T-helper 1 cell treated with Interleukin-12 subunit alpha and Interleukin-12 subunit beta and Interleukin-4 antibody, amounts not matched to agents 30 ng/mL and 1 ng/mL, for 36 hours (primary cell): ENCODE results near the gene LACTB. TPM values are rescaled to one million over a fixed set of nuclear protein-coding genes. Genes with fewer than 3 reads are reported as not detected.

Experiments used
- intact Hi-C: fragments of 100-400 bp; cut with micrococcal nuclease; formaldehyde crosslinking; loops from one replicate; pipeline ENCODE4 v1.15.1; 2024
- total RNA-seq: library from RNA; stranded (reverse); gene quantifications from 2 replicates; pipeline ENCODE4 v1.2.3, GENCODE V29; 2022

Gene LACTB
- 16.8 and 19.6 TPM in 2 replicates for total RNA-seq

GRCh38 chr15:63121382-63122001 is at the start of gene LACTB:
Gene LACTB (plus strand): TSS chr15:63121861. CDS start chr15:63121872, 11 bp downstream.
- intact Hi-C loops = loop anchor here (1.0 to 2.0 kb wide), 6 partner anchors 36 to 973 kb away; partner anchors contain the start of genes APH1B, RAB8B, RPS27L and SNX1

- intact Hi-C loops = no loop called here
Observed at GRCh38 chr15:63072023-63072650, 49.5 kb upstream of the LACTB start.

GRCh38 chr15:63072809-63073277 is 48.8 kb upstream of the LACTB start:
- intact Hi-C loops = no loop called here

- intact Hi-C loops = no loop called here
Observed at GRCh38 chr15:63073497-63074172, 48.0 kb upstream of the LACTB start.

GRCh38 chr15:63075015-63075983 is 46.4 kb upstream of the LACTB start:
- intact Hi-C loops = no loop called here

- intact Hi-C loops = no loop called here
Observed at GRCh38 chr15:63075984-63076713, 45.5 kb upstream of the LACTB start.

GRCh38 chr15:63076714-63077046 is 45.0 kb upstream of the LACTB start:
- intact Hi-C loops = no loop called here

GRCh38 chr15:63077952-63078351 is 43.7 kb upstream of the LACTB start:
- intact Hi-C loops = no loop called here

- intact Hi-C loops = no loop called here
Observed at GRCh38 chr15:63079947-63080626, 41.6 kb upstream of the LACTB start.

GRCh38 chr15:63080634-63081250 is 40.9 kb upstream of the LACTB start:
- intact Hi-C loops = no loop called here

- intact Hi-C loops = no loop called here
Observed at GRCh38 chr15:63082366-63082765, 39.3 kb upstream of the LACTB start.

- intact Hi-C loops = no loop called here
Observed at GRCh38 chr15:63083044-63083443, 38.6 kb upstream of the LACTB start.

GRCh38 chr15:63083541-63083940 is 38.1 kb upstream of the LACTB start:
- intact Hi-C loops = no loop called here

GRCh38 chr15:63084806-63085205 is 36.9 kb upstream of the LACTB start:
- intact Hi-C loops = no loop called here

- intact Hi-C loops = no loop called here
Observed at GRCh38 chr15:63085289-63085688, 36.4 kb upstream of the LACTB start.

- intact Hi-C loops = no loop called here
Observed at GRCh38 chr15:63086271-63086670, 35.4 kb upstream of the LACTB start.

GRCh38 chr15:63086947-63087346 is 34.7 kb upstream of the LACTB start:
- intact Hi-C loops = no loop called here

GRCh38 chr15:63088533-63089245 is 33.0 kb upstream of the LACTB start:
- intact Hi-C loops = no loop called here
